ENCODE results near the gene RBM43.

Gene RBM43

DNA sequence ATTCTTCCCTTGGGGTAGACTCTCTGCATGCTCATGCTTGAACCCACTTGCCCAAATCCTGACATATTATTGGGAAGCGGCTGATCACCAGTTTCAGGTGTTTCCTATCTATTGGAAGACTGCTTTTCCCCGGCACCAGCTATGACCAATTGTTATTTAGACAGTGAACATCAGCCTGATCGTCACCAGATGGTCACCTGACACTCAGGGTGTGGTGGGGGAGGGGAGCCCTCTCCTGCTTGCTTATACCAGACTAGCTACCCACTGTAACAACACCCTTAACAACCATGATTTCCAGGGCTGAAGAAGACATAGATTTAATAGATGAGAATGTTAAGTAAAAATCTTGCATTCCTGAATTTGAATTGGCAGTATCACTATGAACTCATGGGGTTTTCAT is 44.3 kb downstream of the RBM43 start:
- DNase-seq (ENCODE audit: low spot score) = no peak

GRCh38 chr2:151207100-151207499 is 54.6 kb downstream of the RBM43 start:
- no peak for DNase-seq (ENCODE audit: low spot score)

GRCh38 chr2:151206446-151206968 is 55.2 kb downstream of the RBM43 start:
- no peak for DNase-seq (ENCODE audit: low spot score)

DNA sequence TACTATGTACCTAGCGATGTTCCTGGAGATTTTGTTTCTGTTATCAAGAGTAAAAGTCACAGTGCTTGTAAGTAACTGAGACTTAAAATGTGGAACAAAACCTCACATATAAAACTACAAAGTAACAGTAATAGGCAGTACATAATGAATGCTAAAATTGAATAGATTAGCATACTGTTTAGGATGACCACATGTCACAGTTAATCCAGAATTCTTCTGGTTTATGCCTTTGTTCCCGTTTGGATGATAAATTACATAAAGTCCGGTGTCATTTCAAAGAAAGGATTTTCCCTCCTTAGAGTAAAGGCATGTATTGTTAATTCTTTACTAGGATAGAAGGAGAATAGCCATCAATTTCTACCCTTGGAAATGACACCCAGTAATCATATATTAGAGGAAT is 56.1 kb downstream of the RBM43 start:
- no peak for DNase-seq (ENCODE audit: low spot score)

DNA sequence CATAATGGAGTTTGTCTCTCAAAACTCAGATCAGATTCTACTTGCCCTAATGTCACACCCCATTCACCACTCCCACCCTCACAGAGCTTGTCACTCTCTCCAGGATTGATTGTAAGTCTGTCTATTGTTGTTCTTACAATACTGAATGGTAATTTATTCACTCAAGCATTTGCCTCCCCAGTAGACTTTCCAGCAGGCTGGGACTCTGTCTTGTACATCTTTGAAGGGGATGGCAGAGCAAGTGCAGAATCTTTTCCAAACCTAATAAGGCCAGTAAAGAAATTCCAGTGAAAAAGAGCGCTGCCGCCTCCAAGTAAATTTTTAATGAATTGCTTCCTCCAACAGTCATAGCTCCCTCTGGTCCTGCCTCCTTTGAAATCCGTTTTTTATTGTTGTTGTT is 56.9 kb downstream of the RBM43 start:
- DNase-seq (ENCODE audit: low spot score) = no peak

DNA sequence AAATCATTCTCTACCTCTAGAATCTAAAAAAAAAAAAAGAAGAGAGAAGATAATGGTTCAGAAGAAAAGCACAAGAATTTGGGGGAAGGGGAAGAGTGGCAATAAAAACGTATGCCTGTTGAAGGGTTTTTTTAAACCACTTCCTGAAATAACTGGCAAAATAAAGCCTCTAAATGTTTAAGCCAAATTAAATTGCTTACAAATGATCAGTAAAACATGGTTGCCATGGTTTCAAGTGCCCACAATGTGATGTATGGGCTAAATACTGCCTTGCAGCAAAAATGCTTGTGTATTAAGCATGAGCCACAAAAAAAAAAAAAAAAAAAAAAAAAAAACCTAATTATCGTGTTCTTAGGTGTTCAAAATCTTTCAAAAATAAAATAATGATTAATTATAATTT is 60.8 kb downstream of the RBM43 start:
- DNase-seq (ENCODE audit: low spot score) = no peak

DNA sequence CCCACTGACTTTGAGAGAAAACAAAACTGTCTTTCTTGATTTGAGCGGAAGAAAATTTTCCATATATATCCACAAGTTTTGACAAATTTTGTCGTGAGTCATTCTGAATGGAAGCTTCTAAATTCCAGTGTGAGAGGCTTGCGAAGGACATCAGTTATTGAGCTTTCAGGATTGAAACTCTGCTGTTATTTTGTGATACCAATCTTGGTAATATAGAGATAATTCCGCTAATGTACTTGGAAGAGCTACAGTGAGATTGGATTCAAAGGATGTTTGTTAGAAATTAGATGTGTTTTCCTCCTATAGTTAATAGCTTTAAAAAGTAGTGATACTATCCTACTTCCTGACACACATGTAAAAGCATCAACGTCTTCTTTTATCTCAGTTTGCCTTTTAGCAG is 61.4 kb downstream of the RBM43 start:
- DNase-seq (ENCODE audit: low spot score) = no peak

DNA sequence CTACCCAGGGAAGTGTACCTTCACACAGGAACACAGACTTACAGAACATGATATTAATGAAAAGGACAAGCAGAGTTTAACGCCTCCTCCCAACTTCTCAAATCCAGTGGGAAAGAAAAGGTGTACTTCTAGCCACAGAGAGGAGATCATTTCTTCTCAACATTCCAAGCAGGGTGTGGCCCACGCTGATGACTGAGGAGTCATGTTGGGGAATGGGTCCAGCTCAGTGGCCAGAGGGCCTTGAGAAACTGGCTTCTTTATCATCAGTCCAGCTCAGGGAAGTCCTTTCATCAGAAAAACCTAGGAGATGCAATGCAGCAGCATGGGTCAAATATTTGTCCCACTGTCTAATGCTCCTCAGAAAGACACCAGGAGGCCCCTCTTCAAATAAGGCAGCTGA is 63.0 kb downstream of the RBM43 start:
- no peak for DNase-seq (ENCODE audit: low spot score)
